HepG2 (cell line): Measurements from ENCODE around the gene ADGRF1. TPM values are rescaled to one million over a fixed set of nuclear protein-coding genes. Genes with fewer than 3 reads are reported as not detected.

Experiments
- HBP1 ChIP-seq: IDR thresholded peaks from 2 replicates; pipeline ENCODE4 v1.6.1; 2016; ENCODE audit warnings: low read depth, control low read depth
- HOXA5 ChIP-seq: sonication (generic); formaldehyde crosslinking; IDR thresholded peaks from 2 replicates; pipeline ENCODE4 v1.4.0; 2020; ENCODE audit warnings: missing genetic modification reagents
- SMARCC2 ChIP-seq: fragments of 450-650 bp; IDR thresholded peaks from 2 replicates; pipeline ENCODE4 v1.6.1; 2017; ENCODE audit warnings: antibody characterized with exemption, mild to moderate bottlenecking
- SMARCE1 ChIP-seq: fragments of 450-650 bp; IDR thresholded peaks from 2 replicates; pipeline ENCODE4 v1.6.1; 2017; ENCODE audit warnings: borderline replicate concordance
- SNRNP70 ChIP-seq: fragments of 200-400 bp; formaldehyde crosslinking; IDR thresholded peaks from 2 replicates; pipeline ENCODE4 v1.6.1; 2017; ENCODE audit warnings: mild to moderate bottlenecking, low read depth, low read length, moderate library complexity
- TCF12 ChIP-seq, 2 experiments: fragments of 450-650 bp in 1 of 2; sonication (generic) in 1 of 2; formaldehyde crosslinking in 1 of 2; IDR thresholded peaks; 2 replicates each; pipeline versions ENCODE4 v1.6.1 to v1.8.0; 2017 to 2022; ENCODE audit warnings: antibody characterized with exemption in 1 of 2, mild to moderate bottlenecking in 1 of 2, missing genetic modification reagents in 1 of 2, moderate library complexity in 1 of 2
- TFDP2 ChIP-seq: sonication (generic); formaldehyde crosslinking; IDR thresholded peaks from 2 replicates; pipeline ENCODE4 v1.4.0; 2020; ENCODE audit warnings: missing genetic modification reagents
- ZBTB40 ChIP-seq, 2 experiments: fragments of 450-650 bp in 1 of 2; sonication (generic) in 1 of 2; formaldehyde crosslinking in 1 of 2; IDR thresholded peaks; 2 replicates each; pipeline versions ENCODE4 v1.6.1 to v1.8.0; 2016 to 2022; ENCODE audit warnings: antibody characterized with exemption in 1 of 2, mild to moderate bottlenecking in 1 of 2, missing genetic modification reagents in 1 of 2
- ZNF652 ChIP-seq: IDR thresholded peaks from 2 replicates; pipeline ENCODE4 v1.6.1; 2016; ENCODE audit warnings: low read depth, borderline replicate concordance
- polyA plus RNA-seq, 8 experiments: library from polyadenylated mRNA; depleted of rRNA in 3 of 8; stranded (reverse) in 7 of 8; unstranded in 1 of 8; fragments of >200 nt; fragmentation: Illumina TruSeq in 4 of 8; extraction: Trizol in 4 of 8; gene quantifications; 2 replicates each; pipeline versions ENCODE4 v1.2.1 to v1.2.3, GENCODE V29; 2011 to 2016; ENCODE audit warnings: low read depth in 4 of 8, missing spikeins in 1 of 8, mixed read lengths in 1 of 8; ENCODE audit not compliant: insufficient read depth in 1 of 8
- total RNA-seq, 5 experiments: library from RNA; depleted of rRNA; stranded (reverse); fragments of >200 nt; fragmentation: Illumina TruSeq; extraction: Trizol; gene quantifications; 2 replicates each; pipeline ENCODE4 v1.2.3, GENCODE V29; 2016; ENCODE audit warnings: low read depth in 1 of 5

The ADGRF1 gene
- total and polyA plus RNA-seq, 2 of the 13 experiments (the other 11 are each of a cell fraction or from before 2014, with no cell fraction given) = not detected

GRCh38 chr6:47073125-47074110, 31.3 kb upstream of the ADGRF1 start (continued):
- peak; percentile 39; the same call in 1 of the 2 replicates for TF ChIP-seq HBP1 (CRISPR knock-in tag)
- 0 out of 2 replicates have a peak, but pooled peaks have one; percentile 38 for TF ChIP-seq ZNF652 (CRISPR knock-in tag)
- peak; percentile 92 for TF ChIP-seq HOXA5 (CRISPR knock-in tag)
- no peak for TF ChIP-seq SNRNP70
- TF ChIP-seq SMARCC2 = 0 out of 2 replicates have a peak, but pooled peaks have one; percentile 58
- TF ChIP-seq SMARCE1 = no peak
- peak; percentile 53 for TF ChIP-seq TFDP2 (CRISPR knock-in tag)
- TF ChIP-seq TCF12 (IDR thresholded peaks at IDR 0.05) = no peak
- TF ChIP-seq TCF12 (CRISPR knock-in tag; IDR thresholded peaks at IDR 0.05) = peak; percentile 97
- 0 out of 2 replicates have a peak, but pooled peaks have one; percentile 1 for TF ChIP-seq ZBTB40 (IDR thresholded peaks at IDR 0.05)
- TF ChIP-seq ZBTB40 (CRISPR knock-in tag; IDR thresholded peaks at IDR 0.05) = no peak; the same call in 1 of the 2 replicates
